GM21717 (cell line): ENCODE data around the gene NOP53.
"Not testable (repeated sequence)": the region's sequence is repeated elsewhere in the genome, so short reads cannot be mapped to it uniquely, and the experiment has no call there.

Source experiments
- ATAC-seq: cut with Tn5 transposase; IDR thresholded peaks from one replicate; pipeline ENCODE4 v1.9.1; 2021; ENCODE audit warnings: mild to moderate bottlenecking, moderate library complexity; ENCODE audit not compliant: unreplicated experiment

The NOP53 gene

DNA sequence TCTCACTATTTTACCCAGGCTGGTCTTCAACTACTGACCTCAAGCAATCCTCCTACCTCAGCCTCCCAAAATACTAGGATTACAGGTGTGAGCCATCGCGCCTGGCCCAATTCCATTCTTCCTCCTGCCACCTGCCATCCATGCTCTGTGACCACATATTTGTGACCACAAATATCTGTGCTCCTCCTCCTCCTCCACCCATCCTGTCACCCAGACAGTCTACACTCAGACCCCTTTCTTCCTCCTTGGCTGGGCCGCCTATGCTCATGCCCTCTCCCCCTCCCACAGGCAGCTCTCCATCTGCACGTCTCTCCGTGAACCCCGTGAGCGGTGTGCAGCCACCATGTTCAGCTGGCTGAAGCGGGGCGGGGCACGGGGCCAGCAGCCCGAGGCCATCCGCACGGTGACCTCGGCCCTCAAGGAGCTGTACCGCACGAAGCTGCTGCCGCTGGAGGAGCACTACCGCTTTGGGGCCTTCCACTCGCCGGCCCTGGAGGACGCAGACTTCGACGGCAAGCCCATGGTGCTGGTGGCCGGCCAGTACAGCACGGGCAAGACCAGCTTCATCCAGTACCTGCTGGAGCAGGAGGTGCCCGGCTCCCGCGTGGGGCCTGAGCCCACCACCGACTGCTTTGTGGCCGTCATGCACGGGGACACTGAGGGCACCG lies 28.9 kb upstream of the NOP53 start:
- no peak for ATAC-seq

DNA sequence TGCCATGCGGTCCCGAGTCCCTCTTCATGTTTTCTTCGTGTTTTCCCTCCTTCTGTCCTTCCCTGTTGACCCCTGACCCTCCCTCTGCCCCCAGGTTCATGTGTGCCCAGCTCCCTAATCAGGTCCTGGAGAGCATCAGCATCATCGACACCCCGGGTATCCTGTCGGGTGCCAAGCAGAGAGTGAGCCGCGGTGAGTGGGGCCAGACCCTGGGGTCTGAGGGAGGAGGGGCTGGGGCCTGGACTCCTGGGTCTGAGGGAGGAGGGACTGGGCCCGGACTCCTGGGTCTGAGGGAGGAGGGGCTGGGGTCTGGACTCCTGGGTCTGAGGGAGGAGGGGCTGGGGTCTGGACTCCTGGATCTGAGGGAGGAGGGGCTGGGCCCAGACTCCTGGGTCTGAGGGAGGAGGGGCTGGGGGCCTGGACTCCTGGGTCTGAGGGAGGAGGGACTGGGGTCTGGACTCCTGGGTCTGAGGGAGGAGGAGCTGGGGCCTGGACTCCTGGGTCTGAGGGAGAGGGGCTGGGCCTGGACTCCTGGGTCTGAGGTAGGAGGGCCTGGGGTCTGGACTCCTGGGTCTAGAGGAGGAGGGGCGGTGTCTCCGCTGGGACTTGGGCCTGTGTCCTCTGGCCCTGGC lies 26.8 kb upstream of the NOP53 start:
- not testable (repeated sequence) for ATAC-seq

- ATAC-seq = no peak
Observed at GRCh38 chr19:47719047-47719859, 26.1 kb upstream of the NOP53 start.

DNA sequence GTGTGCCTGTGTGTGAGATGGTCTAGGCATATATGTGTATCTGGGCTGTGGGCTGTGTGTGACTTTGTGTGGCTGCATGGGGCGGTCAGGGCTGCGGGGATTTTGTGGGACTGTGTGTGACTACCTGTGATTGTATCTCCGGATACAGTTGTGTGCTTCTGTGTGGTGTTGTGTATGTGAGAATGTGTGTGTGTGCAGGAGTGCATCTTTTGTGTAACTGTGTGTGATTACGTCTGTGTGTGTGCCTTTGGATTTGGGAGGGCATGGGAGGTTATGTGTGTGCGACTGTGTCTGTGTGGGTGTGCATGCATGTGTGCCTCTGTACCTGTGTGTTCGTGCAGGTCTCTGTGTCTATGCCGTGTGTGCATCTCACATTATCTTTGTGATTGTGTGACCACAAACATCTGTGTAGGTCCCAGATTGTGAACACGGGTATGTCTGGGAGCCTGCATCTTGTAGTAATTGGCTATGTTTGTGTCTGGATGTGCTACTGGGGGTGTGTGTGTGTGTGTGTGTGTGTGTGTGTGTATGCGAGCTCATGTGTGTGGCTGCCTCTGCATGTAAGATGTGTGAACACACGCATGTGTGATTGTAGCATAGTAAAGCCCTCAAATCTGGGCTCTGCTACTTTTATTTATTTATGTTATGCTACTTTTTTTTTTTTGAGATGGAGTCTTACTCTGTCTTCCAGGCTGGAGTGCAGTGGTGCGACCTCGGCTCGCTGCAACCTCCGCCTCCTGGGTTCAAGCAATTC lies 24.5 kb upstream of the NOP53 start:
- ATAC-seq = no peak

DNA sequence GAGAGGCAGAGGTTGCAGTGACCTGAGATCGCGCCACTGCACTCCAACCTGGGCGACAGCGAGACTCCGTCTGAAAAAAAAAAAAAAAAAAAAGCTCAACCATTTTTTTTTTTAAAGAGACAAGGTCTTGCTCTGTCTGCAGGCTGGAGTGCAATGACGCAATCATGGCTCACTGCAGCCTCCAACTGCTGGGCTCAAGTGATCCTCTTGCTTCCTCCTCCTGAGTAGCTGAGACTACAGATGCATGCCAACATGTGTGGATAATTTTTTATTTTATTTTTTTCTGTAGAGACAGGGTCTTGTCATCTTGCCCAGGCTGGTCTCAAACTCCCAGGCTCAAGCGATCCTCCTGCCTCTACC lies 21.8 kb upstream of the NOP53 start:
- no peak for ATAC-seq

DNA sequence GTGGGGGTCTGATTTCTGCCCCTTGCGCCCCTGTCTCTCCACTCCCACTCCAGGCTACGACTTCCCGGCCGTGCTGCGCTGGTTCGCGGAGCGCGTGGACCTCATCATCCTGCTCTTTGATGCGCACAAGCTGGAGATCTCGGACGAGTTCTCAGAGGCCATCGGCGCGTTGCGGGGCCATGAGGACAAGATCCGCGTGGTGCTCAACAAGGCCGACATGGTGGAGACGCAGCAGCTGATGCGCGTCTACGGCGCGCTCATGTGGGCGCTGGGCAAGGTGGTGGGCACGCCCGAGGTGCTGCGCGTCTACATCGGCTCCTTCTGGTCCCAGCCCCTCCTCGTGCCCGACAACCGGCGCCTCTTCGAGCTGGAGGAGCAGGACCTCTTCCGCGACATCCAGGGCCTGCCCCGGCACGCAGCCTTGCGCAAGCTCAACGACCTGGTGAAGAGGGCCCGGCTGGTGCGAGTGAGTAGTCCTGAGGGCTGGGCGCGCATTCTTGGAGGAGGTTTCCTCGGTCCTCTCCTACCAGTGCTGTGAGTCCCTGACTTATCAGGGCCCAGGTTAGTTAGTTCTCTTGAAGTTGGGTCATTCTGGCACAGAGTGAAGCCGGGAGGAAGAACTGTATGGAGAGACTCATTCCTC lies 19.5 kb upstream of the NOP53 start:
- no peak for ATAC-seq

DNA sequence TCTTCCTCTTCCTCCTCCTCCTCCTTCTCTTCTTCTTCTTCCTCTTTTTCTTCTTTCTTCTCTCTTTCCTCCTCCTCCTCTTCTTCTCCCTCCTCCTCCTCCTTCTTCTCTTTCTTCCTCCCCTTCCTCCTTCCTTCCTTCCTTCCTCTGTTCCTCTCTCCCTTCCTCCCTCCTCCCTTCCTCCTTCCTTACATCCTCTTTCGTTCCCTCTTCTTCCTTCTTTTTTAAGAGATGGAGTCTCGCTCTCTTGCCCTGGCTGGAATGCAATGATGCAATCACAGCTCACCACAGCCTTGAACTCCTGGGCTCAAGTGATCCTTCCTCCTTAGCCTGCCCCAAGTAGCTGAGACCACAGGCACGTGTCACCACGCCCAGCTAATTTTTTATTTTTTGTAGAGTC lies 18.9 kb upstream of the NOP53 start:
- ATAC-seq = no peak

DNA sequence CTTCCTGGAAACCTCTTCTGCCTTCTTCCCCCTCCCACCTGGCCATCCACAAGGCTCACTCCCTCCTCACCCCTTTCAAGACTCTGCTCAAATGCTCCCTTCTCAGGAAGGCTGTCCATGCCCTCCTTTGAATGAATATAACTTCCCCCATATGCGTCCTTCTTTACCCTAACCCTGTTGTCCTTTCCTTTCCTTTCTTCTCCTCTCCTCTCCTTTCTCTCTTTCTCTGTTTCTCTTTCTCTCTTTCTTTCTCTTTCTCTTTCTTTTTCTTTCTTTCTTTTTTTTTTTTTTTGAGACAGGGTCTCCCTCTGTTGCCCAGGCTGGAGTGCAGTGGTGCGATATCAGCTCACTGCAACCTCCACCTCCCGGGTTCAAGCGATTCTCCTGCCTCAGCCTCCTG lies 17.1 kb upstream of the NOP53 start:
- not testable (repeated sequence) for ATAC-seq

DNA sequence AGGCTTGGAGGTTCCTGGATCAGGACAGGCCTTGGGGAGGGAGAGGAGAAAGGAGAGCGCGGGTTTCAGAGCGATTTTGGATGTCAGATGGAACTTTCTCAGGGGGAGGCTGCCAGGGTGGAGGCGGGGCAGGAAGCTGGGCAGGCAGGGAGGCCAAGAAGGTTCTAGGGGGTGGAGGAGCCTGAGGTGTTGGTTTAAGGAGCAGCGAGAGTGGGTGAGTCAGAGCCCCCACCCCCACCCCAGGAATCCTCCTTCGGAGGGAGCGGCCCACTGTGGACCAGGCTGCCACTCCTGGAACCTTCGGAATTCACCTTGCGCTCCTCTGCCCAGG lies 15.9 kb upstream of the NOP53 start:
- ATAC-seq = no peak

DNA sequence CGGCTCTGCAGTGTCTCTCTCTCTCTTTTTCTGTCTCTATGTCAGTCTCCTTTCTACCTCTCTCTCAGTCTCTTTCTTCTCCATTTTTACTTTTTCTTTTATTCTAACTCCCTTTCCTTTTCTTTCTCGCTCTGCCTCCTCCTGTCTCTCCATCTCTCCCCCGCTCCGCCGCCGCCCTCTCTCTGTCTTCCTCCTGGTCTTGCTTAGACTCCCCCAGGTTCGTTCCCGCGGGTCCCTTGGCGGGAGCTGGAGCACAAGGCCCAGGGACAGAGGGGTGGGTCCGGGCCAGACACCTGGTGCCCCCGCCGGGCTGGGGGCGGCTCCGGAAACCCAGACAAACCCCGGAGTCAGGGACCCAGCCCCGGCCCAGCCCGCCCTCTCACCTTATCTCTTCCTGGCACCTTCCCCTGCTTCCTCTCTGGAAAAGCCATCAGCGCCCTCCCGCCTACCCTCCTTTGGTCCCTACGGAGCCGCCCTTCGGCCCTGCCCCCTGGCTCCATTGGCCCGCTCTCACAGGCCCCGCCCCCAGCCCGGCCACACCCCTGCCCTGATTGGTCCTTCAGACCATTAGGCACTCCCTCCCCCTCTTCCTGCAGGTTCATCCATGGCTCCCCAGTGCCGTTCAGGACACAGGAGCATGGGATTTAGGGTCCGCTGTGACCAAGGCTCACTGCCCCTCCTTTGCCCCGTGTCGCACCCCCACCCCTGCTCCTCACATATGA lies 15.4 kb upstream of the NOP53 start:
- ATAC-seq = no peak

DNA sequence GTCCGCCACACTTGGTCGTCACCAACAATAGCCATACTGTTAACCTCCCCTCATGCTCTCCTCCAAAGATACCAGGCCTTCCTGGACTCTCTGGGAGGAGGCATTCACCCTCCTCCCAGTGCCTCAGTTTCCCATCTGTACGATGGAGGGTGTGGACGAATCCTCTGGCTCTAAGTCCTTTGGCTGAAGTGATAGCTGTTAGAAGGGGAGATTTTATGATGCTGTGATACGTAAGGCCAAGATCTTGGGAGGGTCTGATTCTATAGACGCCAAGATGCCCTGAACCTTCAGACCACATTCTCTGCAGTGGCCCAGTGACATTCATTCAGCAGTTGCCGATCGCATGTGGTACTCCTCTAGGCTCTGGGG lies 14.8 kb upstream of the NOP53 start:
- ATAC-seq = no peak

GRCh38 chr19:47730910-47731309 lies 14.4 kb upstream of the NOP53 start:
- ATAC-seq = no peak

GRCh38 chr19:47735131-47735530 lies 10.2 kb upstream of the NOP53 start:
- ATAC-seq = no peak

DNA sequence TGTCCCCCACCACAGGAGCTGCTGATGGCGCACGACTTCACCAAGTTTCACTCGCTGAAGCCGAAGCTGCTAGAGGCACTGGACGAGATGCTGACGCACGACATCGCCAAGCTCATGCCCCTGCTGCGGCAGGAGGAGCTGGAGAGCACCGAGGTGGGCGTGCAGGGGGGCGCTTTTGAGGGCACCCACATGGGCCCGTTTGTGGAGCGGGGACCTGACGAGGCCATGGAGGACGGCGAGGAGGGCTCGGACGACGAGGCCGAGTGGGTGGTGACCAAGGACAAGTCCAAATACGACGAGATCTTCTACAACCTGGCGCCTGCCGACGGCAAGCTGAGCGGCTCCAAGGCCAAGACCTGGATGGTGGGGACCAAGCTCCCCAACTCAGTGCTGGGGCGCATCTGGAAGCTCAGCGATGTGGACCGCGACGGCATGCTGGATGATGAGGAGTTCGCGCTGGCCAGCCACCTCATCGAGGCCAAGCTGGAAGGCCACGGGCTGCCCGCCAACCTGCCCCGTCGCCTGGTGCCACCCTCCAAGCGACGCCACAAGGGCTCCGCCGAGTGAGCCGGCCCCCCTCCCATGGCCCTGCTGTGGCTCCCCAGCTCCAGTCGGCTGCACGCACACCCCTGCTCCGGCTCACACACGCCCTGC lies 4.4 kb upstream of the NOP53 start:
- ATAC-seq = no peak

- no peak for ATAC-seq
Observed at GRCh38 chr19:47741544-47742140, 3.7 kb upstream of the NOP53 start.

GRCh38 chr19:47742634-47743033 lies 2.7 kb upstream of the NOP53 start:
- no peak for ATAC-seq

GRCh38 chr19:47746129-47746528 lies 783 bp downstream of the NOP53 start:
- ATAC-seq = not testable (repeated sequence)

DNA sequence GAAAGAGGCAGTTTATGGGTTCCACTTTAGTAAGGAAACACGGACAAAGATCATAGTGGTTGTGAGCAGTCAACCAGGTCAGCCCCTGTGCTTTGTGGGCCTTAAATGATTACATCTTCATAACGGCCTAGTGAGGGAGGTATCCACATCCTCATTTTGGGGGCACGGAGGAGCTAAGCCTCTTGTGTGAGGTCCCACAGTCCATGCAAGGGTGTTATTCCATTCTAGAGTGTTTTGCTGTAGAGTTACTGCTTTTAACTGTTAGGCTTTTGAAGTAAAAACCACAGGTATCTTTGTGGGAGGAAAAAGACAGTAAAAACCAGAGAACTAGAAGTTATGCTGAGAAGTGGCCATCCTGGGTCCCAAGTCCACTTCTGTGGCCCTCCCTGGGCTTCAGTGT lies 4.0 kb downstream of the NOP53 start:
- no peak for ATAC-seq

GRCh38 chr19:47750752-47751151 lies 5.4 kb downstream of the NOP53 start:
- ATAC-seq = no peak
